ENCODE results near the gene GNA12. TPM values are rescaled to one million over a fixed set of nuclear protein-coding genes. Genes with fewer than 3 reads are reported as not detected.

The GNA12 gene
- total RNA-seq, 1 experiment from 2014 or later: 35.5 TPM

DNA sequence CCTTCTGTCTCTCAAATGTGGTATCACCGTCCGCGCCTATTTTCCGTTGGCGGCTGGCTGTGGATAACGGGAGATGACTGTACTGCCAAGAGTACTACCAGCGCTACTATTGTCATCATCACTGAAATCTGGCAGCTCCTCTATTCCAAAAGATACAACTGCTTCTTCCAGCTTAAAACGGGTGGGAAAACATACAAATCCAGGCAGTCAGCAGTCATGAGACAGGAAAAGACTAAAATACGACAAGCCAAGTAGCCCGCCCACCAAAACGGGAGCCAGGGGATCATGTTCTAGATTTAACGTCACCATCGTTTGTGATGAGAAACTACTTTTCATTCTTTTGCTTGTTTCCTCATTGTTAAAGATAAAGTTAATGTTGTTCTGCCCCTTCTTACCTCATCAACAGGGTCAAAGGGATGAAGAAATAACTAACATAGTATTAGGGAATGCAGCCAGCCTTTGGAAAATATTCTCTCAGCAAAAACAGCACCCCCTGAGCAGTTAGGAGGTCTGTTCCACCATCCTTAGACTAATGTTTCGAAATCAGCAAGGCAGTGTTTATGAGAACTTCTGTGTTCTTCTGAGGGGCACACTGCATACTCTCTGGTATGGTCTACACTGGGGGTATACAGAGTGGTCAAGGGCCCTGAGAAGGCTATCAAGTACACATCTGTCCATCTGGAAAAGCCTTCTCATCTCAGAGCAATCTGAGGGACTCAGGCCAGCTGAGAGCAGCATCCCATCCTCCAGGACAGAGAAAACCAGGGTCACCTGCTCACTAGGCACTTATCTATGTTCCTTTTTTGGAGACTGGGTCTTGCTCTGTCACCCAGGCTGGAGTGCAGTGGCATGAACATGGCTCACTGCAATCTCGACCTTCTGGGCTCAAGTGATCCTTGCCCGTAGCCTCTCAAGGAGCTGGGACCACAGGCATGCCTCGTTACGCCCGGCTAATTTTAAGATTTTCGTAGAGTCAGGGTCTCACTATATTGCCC lies 47.5 kb downstream of the GNA12 start:
- no peak overlapping the region for H3K4me3 ChIP-seq (ENCODE audit: low read depth, low read length, poor library complexity, severe bottlenecking)
- no peaks in the 10 kb centered on the region for H3K9me3 ChIP-seq (ENCODE audit: low read depth, low read length, poor library complexity, severe bottlenecking)
- H3K4me1 ChIP-seq (ENCODE audit: insufficient read depth, low read length, poor library complexity, severe bottlenecking): peaks cover 14% of the 10 kb centered on the region
- no peak for DNase-seq (ENCODE audit: low spot score)
- H3K27me3 ChIP-seq (replicated peaks; ENCODE audit: insufficient read depth, low read depth, low read length, poor library complexity): no peaks in the 10 kb centered on the region
- no peak for TF ChIP-seq EZH2 (IDR thresholded peaks at IDR 0.05; ENCODE audit: borderline replicate concordance, low read depth, low read length, poor library complexity, severe bottlenecking)
- TF ChIP-seq, protein P1, sequence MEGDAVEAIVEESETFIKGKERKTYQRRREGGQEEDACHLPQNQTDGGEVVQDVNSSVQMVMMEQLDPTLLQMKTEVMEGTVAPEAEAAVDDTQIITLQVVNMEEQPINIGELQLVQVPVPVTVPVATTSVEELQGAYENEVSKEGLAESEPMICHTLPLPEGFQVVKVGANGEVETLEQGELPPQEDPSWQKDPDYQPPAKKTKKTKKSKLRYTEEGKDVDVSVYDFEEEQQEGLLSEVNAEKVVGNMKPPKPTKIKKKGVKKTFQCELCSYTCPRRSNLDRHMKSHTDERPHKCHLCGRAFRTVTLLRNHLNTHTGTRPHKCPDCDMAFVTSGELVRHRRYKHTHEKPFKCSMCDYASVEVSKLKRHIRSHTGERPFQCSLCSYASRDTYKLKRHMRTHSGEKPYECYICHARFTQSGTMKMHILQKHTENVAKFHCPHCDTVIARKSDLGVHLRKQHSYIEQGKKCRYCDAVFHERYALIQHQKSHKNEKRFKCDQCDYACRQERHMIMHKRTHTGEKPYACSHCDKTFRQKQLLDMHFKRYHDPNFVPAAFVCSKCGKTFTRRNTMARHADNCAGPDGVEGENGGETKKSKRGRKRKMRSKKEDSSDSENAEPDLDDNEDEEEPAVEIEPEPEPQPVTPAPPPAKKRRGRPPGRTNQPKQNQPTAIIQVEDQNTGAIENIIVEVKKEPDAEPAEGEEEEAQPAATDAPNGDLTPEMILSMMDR (conservative IDR thresholded peaks at IDR 0.05; ENCODE audit: low read depth, low read length): no peak
- BruUV-seq (replicated peaks): no TSS peak
- H3K27ac ChIP-seq (ENCODE audit: low read depth, low read length, poor library complexity, severe bottlenecking): no peak overlapping the region
- intact Hi-C loops (cut with micrococcal nuclease; ENCODE audit: unreplicated experiment): no loop called here
- POLR2A ChIA-PET (ENCODE audit: low non-redundant PET): interaction anchor here (0.6 kb wide), 1 partner anchor 18 kb away, joined by 5 read pairs; no protein-coding TSS in a partner anchor
- CTCF ChIA-PET: interaction anchor here (0.7 kb wide), 1 partner anchor 12 kb away, joined by 10 read pairs; no protein-coding TSS in a partner anchor
- H3K36me3 ChIP-seq (ENCODE audit: insufficient read depth, low read length, poor library complexity, severe bottlenecking): peaks cover 22% of the 10 kb centered on the region

DNA sequence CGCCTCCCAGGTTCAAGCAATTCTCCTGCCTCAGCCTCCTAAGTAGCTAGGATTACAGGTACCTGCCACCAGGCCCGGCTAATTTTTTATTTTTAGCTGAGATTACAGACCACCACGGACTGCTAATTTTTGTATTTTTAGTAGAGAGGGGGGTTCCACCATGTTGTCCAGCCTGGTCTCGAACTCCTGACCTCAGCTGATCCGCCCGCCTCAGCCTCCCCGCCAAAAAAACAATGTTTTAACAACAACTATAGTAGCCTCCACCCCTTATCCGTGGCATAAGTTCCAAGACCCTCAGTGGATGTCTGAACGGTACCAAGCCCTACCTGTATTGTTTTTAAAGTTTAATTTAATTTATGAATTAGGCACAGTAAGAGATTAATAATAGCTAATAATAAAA lies 48.2 kb downstream of the GNA12 start:
- no peaks in the 10 kb centered on the region for H3K9me3 ChIP-seq (ENCODE audit: low read depth, low read length, poor library complexity, severe bottlenecking)
- TF ChIP-seq, protein P1 (conservative IDR thresholded peaks at IDR 0.05; ENCODE audit: low read depth, low read length): no peak
- TF ChIP-seq EZH2 (IDR thresholded peaks at IDR 0.05; ENCODE audit: borderline replicate concordance, low read depth, low read length, poor library complexity, severe bottlenecking): no peak
- BruUV-seq (replicated peaks): no TSS peak
- CTCF ChIA-PET: interaction anchor here (0.7 kb wide), 1 partner anchor 11 kb away, joined by 10 read pairs; no protein-coding TSS in a partner anchor
- H3K4me1 ChIP-seq (ENCODE audit: insufficient read depth, low read length, poor library complexity, severe bottlenecking): peaks cover 6% of the 10 kb centered on the region
- peaks cover 22% of the 10 kb centered on the region for H3K36me3 ChIP-seq (ENCODE audit: insufficient read depth, low read length, poor library complexity, severe bottlenecking)
- intact Hi-C loops (cut with micrococcal nuclease; ENCODE audit: unreplicated experiment): no loop called here
- no peak overlapping the region for H3K27ac ChIP-seq (ENCODE audit: low read depth, low read length, poor library complexity, severe bottlenecking)
- DNase-seq (ENCODE audit: low spot score): no peak
- POLR2A ChIA-PET (ENCODE audit: low non-redundant PET): no interaction called here
- no peak overlapping the region for H3K4me3 ChIP-seq (ENCODE audit: low read depth, low read length, poor library complexity, severe bottlenecking)
- H3K27me3 ChIP-seq (replicated peaks; ENCODE audit: insufficient read depth, low read depth, low read length, poor library complexity): no peaks in the 10 kb centered on the region

DNA sequence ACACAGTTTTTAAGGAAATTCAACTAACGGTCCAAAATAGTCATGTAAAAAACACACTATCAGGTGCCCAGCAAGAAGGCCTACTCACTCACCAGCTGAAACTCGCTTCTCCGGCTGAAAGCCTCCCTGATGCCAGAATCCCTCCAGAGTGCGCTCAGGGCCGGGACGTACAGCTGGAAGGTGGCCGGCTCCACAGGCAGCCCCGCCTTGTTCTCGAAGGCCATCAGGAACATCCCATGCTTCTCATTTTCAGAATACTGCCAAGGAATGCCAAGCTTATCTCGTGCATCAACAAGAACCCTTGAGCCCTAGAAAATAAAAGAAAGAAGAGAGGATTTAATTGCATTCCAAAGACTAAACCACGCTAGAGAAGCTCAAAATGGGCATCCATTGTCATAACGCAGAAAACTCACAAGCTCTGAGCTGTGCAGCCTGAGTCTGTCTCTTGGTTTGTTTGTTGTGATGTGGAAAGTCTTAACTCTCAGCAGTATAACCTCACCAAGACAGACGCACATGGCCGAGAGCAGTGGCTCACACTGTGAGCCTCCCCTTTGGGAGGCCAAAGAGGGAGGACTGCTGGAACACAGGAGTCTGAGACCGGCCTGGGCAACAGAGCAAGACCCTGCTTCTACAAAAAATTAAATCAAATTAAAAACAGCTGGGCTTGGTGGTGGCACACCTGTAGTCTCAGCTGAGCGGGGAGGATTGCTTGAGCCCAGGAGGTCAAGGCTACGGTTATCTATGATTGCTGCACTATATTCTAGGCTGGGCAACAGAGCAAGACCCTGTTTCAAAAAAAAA lies 49.1 kb downstream of the GNA12 start:
- TF ChIP-seq, protein P1 (conservative IDR thresholded peaks at IDR 0.05; ENCODE audit: low read depth, low read length): no peak
- no peak for TF ChIP-seq EZH2 (IDR thresholded peaks at IDR 0.05; ENCODE audit: borderline replicate concordance, low read depth, low read length, poor library complexity, severe bottlenecking)
- Histone ChIP-seq H3K27me3 (replicated peaks; ENCODE audit: insufficient read depth, low read depth, low read length, poor library complexity) (no peaks in the 10 kb centered on the region), H3K9me3 (ENCODE audit: low read depth, low read length, poor library complexity, severe bottlenecking) (no peaks in the 10 kb centered on the region), H3K4me1 (ENCODE audit: insufficient read depth, low read length, poor library complexity, severe bottlenecking) (peaks cover 5% of the 10 kb centered on the region), H3K4me3 (ENCODE audit: low read depth, low read length, poor library complexity, severe bottlenecking) (no peak overlapping the region), H3K36me3 (ENCODE audit: insufficient read depth, low read length, poor library complexity, severe bottlenecking) (peaks cover 29% of the 10 kb centered on the region), H3K27ac (ENCODE audit: low read depth, low read length, poor library complexity, severe bottlenecking) (no peak overlapping the region)
- DNase-seq (ENCODE audit: low spot score): no peak
- BruUV-seq (replicated peaks): no TSS peak
- ChIA-PET CTCF (no interaction called here), POLR2A (ENCODE audit: low non-redundant PET) (interaction anchor here (0.6 to 0.7 kb wide), 3 partner anchors 9 to 1456 kb away, joined by 3 to 7 read pairs (median 3); no protein-coding TSS in a partner anchor)
- intact Hi-C loops (cut with micrococcal nuclease; ENCODE audit: unreplicated experiment): no loop called here

All from A673 (cell line).